DOHH2 (cell line): ENCODE measurements around the gene TES.

Experiments used
- EZH2phosphoT487 ChIP-seq: fragments of 200-600 bp; sonication (generic); IDR thresholded peaks from 2 replicates; pipeline ENCODE4 v1.6.1; 2017; ENCODE audit warnings: borderline replicate concordance, mild to moderate bottlenecking, antibody characterized with exemption, low read length, moderate library complexity, mixed read lengths
- TF ChIP-seq, protein P1 (sequence below): fragments of 200-600 bp; sonication (generic); IDR thresholded peaks from one replicate; pipeline ENCODE4 v1.5.1; 2014; ENCODE audit warnings: antibody characterized with exemption, mild to moderate bottlenecking, low read depth, low read length; ENCODE audit not compliant: poor library complexity, severe bottlenecking

DNA sequence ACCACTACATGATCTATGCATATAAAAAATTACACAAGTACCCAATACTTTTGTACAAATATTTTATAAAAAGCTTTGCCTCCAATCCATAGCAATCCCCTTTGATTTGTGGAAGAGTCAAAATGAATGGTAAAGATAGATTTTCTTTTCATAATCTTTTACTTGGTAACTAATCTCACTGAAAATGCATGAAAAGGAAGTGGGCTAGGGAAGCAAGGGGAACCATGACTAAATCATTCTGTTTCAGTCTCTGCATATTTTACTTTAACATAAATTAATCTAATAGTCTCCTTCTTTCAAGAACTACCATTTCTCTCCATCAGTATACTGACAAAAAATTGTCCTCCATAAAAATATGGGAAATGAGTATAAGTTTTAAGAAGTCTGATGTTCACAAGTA is 96.9 kb downstream of the TES start:
- TF ChIP-seq, protein P1, sequence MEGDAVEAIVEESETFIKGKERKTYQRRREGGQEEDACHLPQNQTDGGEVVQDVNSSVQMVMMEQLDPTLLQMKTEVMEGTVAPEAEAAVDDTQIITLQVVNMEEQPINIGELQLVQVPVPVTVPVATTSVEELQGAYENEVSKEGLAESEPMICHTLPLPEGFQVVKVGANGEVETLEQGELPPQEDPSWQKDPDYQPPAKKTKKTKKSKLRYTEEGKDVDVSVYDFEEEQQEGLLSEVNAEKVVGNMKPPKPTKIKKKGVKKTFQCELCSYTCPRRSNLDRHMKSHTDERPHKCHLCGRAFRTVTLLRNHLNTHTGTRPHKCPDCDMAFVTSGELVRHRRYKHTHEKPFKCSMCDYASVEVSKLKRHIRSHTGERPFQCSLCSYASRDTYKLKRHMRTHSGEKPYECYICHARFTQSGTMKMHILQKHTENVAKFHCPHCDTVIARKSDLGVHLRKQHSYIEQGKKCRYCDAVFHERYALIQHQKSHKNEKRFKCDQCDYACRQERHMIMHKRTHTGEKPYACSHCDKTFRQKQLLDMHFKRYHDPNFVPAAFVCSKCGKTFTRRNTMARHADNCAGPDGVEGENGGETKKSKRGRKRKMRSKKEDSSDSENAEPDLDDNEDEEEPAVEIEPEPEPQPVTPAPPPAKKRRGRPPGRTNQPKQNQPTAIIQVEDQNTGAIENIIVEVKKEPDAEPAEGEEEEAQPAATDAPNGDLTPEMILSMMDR: no peak
- TF ChIP-seq EZH2phosphoT487: no peak
